ENCODE results near the gene PCNA. TPM values are rescaled to one million over a fixed set of nuclear protein-coding genes. Genes with fewer than 3 reads are reported as not detected.

Gene PCNA
- total RNA-seq, 1 experiment from 2014 or later, result 274 TPM

- H2BK15ac ChIP-seq (ENCODE audit: low read depth, low read length), result no peak overlapping the region
- peaks cover 19 to 22% of the 10 kb centered on the region in 2 experiments for H3K4me1 Mint-ChIP-seq
- no peaks in the 10 kb centered on the region; the same call in 1 of the 2 replicates for H3K27me3 Mint-ChIP-seq (ENCODE audit: low read depth)
- no peaks in the 10 kb centered on the region for H3K9me3 ChIP-seq (ENCODE audit: control insufficient read depth, low read depth, low read length)
- no peak overlapping the region for H3K9ac ChIP-seq (ENCODE audit: extremely low read depth, insufficient read length, low read length)
- no peak overlapping the region for H4K5ac ChIP-seq (ENCODE audit: insufficient read length, low read depth, low read length)
- WGBS (ENCODE audit: extremely low coverage, insufficient read length, low lambda C conversion rate), result no CpG with 5 or more reads among the region's 5 CpGs
- no peak overlapping the region for H3K23ac ChIP-seq (ENCODE audit: insufficient read length, low read depth, low read length)
- no peaks in the 10 kb centered on the region; the same call in 1 of the 2 replicates for H3K4me1 ChIP-seq (ENCODE audit: insufficient read depth, low read length)
- no peak overlapping the region for H2AK5ac ChIP-seq (ENCODE audit: insufficient read length, low read length)
- peaks cover 6% of the 10 kb centered on the region for H4K20me1 ChIP-seq (ENCODE audit: control insufficient read depth, insufficient read depth, insufficient read length)
- H3K79me2 ChIP-seq (ENCODE audit: insufficient read depth, low read length), result peaks cover 11% of the 10 kb centered on the region; the same call in 1 of the 2 replicates
- no peak overlapping the region for H4K91ac ChIP-seq (ENCODE audit: insufficient read length, low read depth, low read length)
- H3K27ac Mint-ChIP-seq, result peak overlapping the region in 2 of 3 experiments; percentile 54 to 87; a peak in 1 of 7 replicates
- H2BK5ac ChIP-seq (ENCODE audit: insufficient read length, low read length), result no peak overlapping the region
- H3K36me3 Mint-ChIP-seq (ENCODE audit: insufficient read depth in 1 of 3, low read depth in 3 of 3), result peaks cover 6 to 9% (median 8%) of the 10 kb centered on the region in 3 experiments
- no peaks in the 10 kb centered on the region for H3K9me3 Mint-ChIP-seq
- no peak overlapping the region for H3K18ac ChIP-seq (ENCODE audit: insufficient read length, low read depth, low read length)
- no peak overlapping the region for H3K4me3 Mint-ChIP-seq
- H2BK120ac ChIP-seq (ENCODE audit: low read depth, low read length, poor library complexity, severe bottlenecking), result no peak overlapping the region
- no peak overlapping the region for H4K8ac ChIP-seq (replicated peaks; ENCODE audit: insufficient read length, low read depth, low read length)
- no peaks in the 10 kb centered on the region for H3K27me3 ChIP-seq (ENCODE audit: insufficient read depth, low read length)
- peaks cover 6% of the 10 kb centered on the region for H3K79me1 ChIP-seq (ENCODE audit: insufficient read depth, low read depth, low read length, poor library complexity, severe bottlenecking)
- no peak overlapping the region for H3T11ph ChIP-seq (ENCODE audit: low read length)
- TF ChIP-seq, protein P1, sequence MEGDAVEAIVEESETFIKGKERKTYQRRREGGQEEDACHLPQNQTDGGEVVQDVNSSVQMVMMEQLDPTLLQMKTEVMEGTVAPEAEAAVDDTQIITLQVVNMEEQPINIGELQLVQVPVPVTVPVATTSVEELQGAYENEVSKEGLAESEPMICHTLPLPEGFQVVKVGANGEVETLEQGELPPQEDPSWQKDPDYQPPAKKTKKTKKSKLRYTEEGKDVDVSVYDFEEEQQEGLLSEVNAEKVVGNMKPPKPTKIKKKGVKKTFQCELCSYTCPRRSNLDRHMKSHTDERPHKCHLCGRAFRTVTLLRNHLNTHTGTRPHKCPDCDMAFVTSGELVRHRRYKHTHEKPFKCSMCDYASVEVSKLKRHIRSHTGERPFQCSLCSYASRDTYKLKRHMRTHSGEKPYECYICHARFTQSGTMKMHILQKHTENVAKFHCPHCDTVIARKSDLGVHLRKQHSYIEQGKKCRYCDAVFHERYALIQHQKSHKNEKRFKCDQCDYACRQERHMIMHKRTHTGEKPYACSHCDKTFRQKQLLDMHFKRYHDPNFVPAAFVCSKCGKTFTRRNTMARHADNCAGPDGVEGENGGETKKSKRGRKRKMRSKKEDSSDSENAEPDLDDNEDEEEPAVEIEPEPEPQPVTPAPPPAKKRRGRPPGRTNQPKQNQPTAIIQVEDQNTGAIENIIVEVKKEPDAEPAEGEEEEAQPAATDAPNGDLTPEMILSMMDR (conservative IDR thresholded peaks at IDR 0.05), result no peak
- H3K27ac ChIP-seq (ENCODE audit: insufficient read length, low read depth, low read length), result no peak overlapping the region
- no peak overlapping the region for H2BK20ac ChIP-seq (ENCODE audit: low read depth, low read length, poor library complexity, severe bottlenecking)
- no peak overlapping the region for H3K4ac ChIP-seq (ENCODE audit: low read depth, low read length)
- H3K23me2 ChIP-seq (ENCODE audit: insufficient read length, low read depth, low read length, poor library complexity, severe bottlenecking), result peaks cover 8% of the 10 kb centered on the region
- H2AFZ ChIP-seq (ENCODE audit: low read length), result no peak overlapping the region
- no peak for DNase-seq
- no peak overlapping the region for H3K4me2 ChIP-seq (ENCODE audit: insufficient read depth, insufficient read length, low read length)
- H2BK12ac ChIP-seq (ENCODE audit: insufficient read length, low read depth, low read length), result no peak overlapping the region
- H3K14ac ChIP-seq (ENCODE audit: insufficient read depth, low read length), result no peak overlapping the region
- no peak overlapping the region for H3K56ac ChIP-seq (ENCODE audit: insufficient read length, low read depth, low read length)
Observed at GRCh38 chr20:5131502-5131901, 11.7 kb upstream of the PCNA start.

Data from H9 (cell line).